HUES48 (cell line): ENCODE results near the gene TPX2.

Experiments
- H3K27ac ChIP-seq: one replicate; pipeline ENCODE4 v1.7.0; 2013; ENCODE audit warnings: low read depth, low read length, inconsistent platforms
- H3K27me3 ChIP-seq: 2 replicates; pipeline ENCODE4 v1.6.1; 2013; ENCODE audit warnings: mild to moderate bottlenecking, low read length; ENCODE audit not compliant: control insufficient read depth, insufficient read depth
- H3K36me3 ChIP-seq: 2 replicates; pipeline ENCODE4 v1.6.1; 2013; ENCODE audit warnings: low read length; ENCODE audit not compliant: control insufficient read depth, insufficient read depth
- H3K4me1 ChIP-seq: 2 replicates; pipeline ENCODE4 v1.6.1; 2013; ENCODE audit warnings: mild to moderate bottlenecking, low read length; ENCODE audit not compliant: control insufficient read depth, insufficient read depth
- H3K4me3 ChIP-seq: 2 replicates; pipeline ENCODE4 v1.5.1; 2013; ENCODE audit warnings: mild to moderate bottlenecking, low read depth, low read length
- H3K9ac ChIP-seq: 2 replicates; pipeline ENCODE4 v1.6.1; 2013; ENCODE audit warnings: mild to moderate bottlenecking, low read depth, low read length, moderate library complexity
- H3K9me3 ChIP-seq: 2 replicates; pipeline ENCODE4 v1.6.1; 2013; ENCODE audit warnings: low read length; ENCODE audit not compliant: control insufficient read depth, insufficient read depth

The TPX2 gene

DNA sequence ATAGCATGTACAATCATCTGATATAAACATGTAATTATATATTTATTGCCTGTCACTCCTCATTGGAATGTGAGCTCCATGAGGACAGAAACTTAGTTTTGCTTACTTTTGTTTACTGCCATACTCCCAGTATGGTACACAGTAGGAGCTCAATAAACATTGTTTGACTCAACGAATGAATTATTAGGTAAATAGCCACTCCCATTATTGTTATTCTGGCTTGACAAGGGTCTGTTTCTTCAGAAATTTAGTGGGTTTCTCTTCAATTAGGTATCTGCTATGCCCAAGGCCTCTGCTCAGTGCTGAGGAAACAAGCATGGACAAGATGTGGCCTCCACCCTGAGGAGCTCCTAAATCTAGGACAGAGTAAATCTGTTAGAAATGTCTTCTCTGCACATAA is 22.7 kb upstream of the TPX2 start:
- Histone ChIP-seq H3K9ac (no peak overlapping the region), H3K4me3 (no peak overlapping the region), H3K27ac (peak overlapping the region; percentile 7), H3K9me3 (no peaks in the 10 kb centered on the region), H3K4me1 (peaks cover 67% of the 10 kb centered on the region), H3K36me3 (peaks cover 35% of the 10 kb centered on the region), H3K27me3 (no peaks in the 10 kb centered on the region)

- Histone ChIP-seq H3K4me1 (peaks cover 65% of the 10 kb centered on the region), H3K27ac (peak overlapping the region; percentile 7), H3K9me3 (no peaks in the 10 kb centered on the region), H3K36me3 (peaks cover 38% of the 10 kb centered on the region), H3K27me3 (no peaks in the 10 kb centered on the region), H3K4me3 (no peak overlapping the region), H3K9ac (no peak overlapping the region)
Measured at GRCh38 chr20:31716818-31717477, 22.1 kb upstream of the TPX2 start.

DNA sequence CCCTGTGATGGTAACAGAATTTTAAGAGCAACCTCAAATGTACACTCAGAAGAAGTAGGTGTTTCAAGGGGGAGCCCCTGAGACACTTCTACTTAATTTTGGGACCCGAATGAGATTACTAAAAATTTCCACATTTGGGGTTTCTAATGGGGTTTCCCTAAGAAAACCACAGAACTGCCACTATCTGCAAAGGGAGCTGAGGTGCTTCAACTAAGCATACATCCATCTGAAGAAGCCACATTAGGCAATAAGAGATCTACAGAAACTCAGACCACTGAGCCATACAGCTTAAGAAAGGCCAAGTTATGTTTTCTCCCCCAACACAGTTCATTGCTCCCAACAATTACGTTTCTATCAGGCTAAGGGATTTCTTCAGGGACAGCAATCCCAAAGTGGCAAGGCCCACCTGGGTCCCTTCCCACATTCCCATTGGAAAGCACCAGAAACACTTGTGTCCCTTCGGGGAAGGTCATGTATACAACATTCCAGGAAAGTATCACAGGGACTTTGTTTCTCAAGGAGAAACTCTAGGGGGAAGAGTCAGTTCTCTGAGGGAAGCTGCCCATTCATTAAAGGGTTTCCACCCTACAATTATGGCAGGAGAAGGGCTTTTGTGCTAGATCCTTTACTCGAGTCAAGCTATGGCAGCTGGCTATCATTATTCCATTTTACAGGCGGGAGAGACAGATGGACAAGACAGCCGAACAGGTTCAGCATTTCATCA is 21.4 kb upstream of the TPX2 start:
- H3K4me3 ChIP-seq: no peak overlapping the region
- H3K9ac ChIP-seq: no peak overlapping the region
- H3K9me3 ChIP-seq: no peaks in the 10 kb centered on the region
- H3K27me3 ChIP-seq: no peaks in the 10 kb centered on the region
- peaks cover 38% of the 10 kb centered on the region for H3K36me3 ChIP-seq
- H3K4me1 ChIP-seq: peaks cover 58% of the 10 kb centered on the region
- H3K27ac ChIP-seq: no peak overlapping the region

- Histone ChIP-seq H3K27ac (peak overlapping the region; percentile 74), H3K4me3 (peak overlapping the region; percentile 80), H3K36me3 (peaks cover 38% of the 10 kb centered on the region), H3K9ac (no peak overlapping the region), H3K4me1 (peaks cover 47% of the 10 kb centered on the region), H3K9me3 (no peaks in the 10 kb centered on the region), H3K27me3 (no peaks in the 10 kb centered on the region)
Measured at GRCh38 chr20:31718952-31719643, 20.0 kb upstream of the TPX2 start.

GRCh38 chr20:31719644-31720485 is 19.2 kb upstream of the TPX2 start:
- no peaks in the 10 kb centered on the region for H3K9me3 ChIP-seq
- peaks cover 41% of the 10 kb centered on the region for H3K4me1 ChIP-seq
- H3K27me3 ChIP-seq: no peaks in the 10 kb centered on the region
- no peak overlapping the region; the same call in 1 of the 2 replicates for H3K9ac ChIP-seq
- H3K4me3 ChIP-seq: peak overlapping the region; percentile 80
- H3K27ac ChIP-seq: peak overlapping the region; percentile 74
- H3K36me3 ChIP-seq: peaks cover 31% of the 10 kb centered on the region

GRCh38 chr20:31720486-31721407 is 18.3 kb upstream of the TPX2 start:
- peaks cover 41% of the 10 kb centered on the region for H3K4me1 ChIP-seq
- peaks cover 27% of the 10 kb centered on the region for H3K36me3 ChIP-seq
- H3K4me3 ChIP-seq: peak overlapping the region; percentile 80
- peak overlapping the region; percentile 74 for H3K27ac ChIP-seq
- no peaks in the 10 kb centered on the region for H3K9me3 ChIP-seq
- no peaks in the 10 kb centered on the region for H3K27me3 ChIP-seq
- H3K9ac ChIP-seq: no peak overlapping the region; the same call in 1 of the 2 replicates

- Histone ChIP-seq H3K27ac (peak overlapping the region; percentile 98), H3K27me3 (no peaks in the 10 kb centered on the region), H3K36me3 (peaks cover 22% of the 10 kb centered on the region), H3K4me3 (peak overlapping the region; percentile 80), H3K9me3 (no peaks in the 10 kb centered on the region), H3K4me1 (peaks cover 37% of the 10 kb centered on the region), H3K9ac (no peak overlapping the region; the same call in 1 of the 2 replicates)
Measured at GRCh38 chr20:31721408-31722256, 17.5 kb upstream of the TPX2 start.

DNA sequence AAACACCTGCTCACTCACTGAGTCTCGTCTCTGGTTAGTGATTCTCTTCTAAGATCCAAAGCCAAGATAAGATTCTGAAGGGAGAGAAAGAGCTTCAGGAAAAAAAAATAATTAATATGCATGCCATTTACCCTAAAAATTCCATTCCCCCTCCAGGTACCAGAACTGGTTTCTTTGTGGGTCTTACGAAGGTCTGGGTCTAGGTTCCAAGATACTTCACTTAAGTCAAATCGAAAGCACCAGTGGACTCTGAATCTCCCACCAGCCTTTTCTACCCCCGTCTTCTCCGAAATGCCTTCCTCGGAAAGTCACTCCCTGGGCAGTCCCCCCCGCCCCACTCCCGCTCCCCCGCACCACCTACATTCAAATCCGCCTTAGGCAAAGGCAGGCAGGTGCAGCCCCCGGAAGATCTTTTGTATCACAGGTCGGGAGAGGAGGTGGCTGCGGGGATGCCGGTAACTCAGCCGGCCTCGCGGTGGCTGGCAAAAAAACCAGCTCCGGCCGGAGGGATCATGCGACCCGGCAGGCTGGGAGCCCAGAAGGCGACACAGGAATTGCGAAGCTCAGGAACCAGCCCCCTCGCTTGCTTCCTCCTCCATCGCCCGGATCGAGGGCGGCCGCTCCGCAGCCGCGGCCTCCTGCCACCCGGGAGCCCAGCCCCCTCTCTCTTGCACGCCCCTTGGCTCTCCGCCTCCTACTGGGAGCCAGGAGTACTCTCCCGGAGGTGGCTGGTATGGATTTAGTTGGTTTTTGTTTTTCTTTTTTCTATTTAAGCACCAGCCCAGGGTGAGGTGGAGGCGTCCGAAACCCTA is 16.6 kb upstream of the TPX2 start, which contains the start of gene BCL2L1:
TSS of gene BCL2L1 (minus strand) at position 612 of the 812 bp plus-strand sequence. CDS start 650 bp downstream, outside the sequence.
- Histone ChIP-seq H3K4me3 (peak within 1 kb of the TSS; percentile 80), H3K4me1 (peaks cover 32% of the 10 kb centered on the region), H3K27me3 (no peaks in the 10 kb centered on the region), H3K9me3 (no peaks in the 10 kb centered on the region), H3K36me3 (peaks cover 15% of the 10 kb centered on the region), H3K27ac (peak within 1 kb of the TSS; percentile 98), H3K9ac (peak within 1 kb of the TSS; percentile 96)

- H3K4me3 ChIP-seq: peak overlapping the region; percentile 80
- peak overlapping the region; percentile 96 for H3K9ac ChIP-seq
- H3K4me1 ChIP-seq: peaks cover 32% of the 10 kb centered on the region
- no peaks in the 10 kb centered on the region for H3K9me3 ChIP-seq
- no peaks in the 10 kb centered on the region for H3K27me3 ChIP-seq
- peaks cover 15% of the 10 kb centered on the region for H3K36me3 ChIP-seq
- peak overlapping the region; percentile 98 for H3K27ac ChIP-seq
Measured at GRCh38 chr20:31723069-31723318, 16.1 kb upstream of the TPX2 start.
